Liver (tissue), 3 donors: ENCODE data around the gene PDE4D.

Experiments used
- EGR1 ChIP-seq, 2 donors: IDR thresholded peaks; 2 replicates each; pipeline ENCODE4 v1.6.1; 2016 to 2018; ENCODE audit warnings: antibody characterized with exemption in 2 of 2, low read depth in 2 of 2
- GABPA ChIP-seq, 2 donors: IDR thresholded peaks in 1 of 2; conservative IDR thresholded peaks in 1 of 2; 2 replicates each; pipeline ENCODE4 v1.6.1; 2016; ENCODE audit warnings: antibody characterized with exemption in 2 of 2, mild to moderate bottlenecking in 1 of 2, moderate library complexity in 1 of 2
- JUND ChIP-seq, 2 donors: IDR thresholded peaks; 2 replicates each; pipeline ENCODE4 v1.6.1; 2016; ENCODE audit warnings: antibody characterized with exemption in 2 of 2
- RAD21 ChIP-seq, 2 donors: IDR thresholded peaks; 2 replicates each; pipeline ENCODE4 v1.6.1; 2016; ENCODE audit warnings: antibody characterized with exemption in 2 of 2, mild to moderate bottlenecking in 2 of 2
- TAF1 ChIP-seq: conservative IDR thresholded peaks from 2 replicates; pipeline ENCODE4 v1.6.1; 2016; ENCODE audit warnings: antibody characterized with exemption, mild to moderate bottlenecking
- TF ChIP-seq, protein P1 (sequence below): fragments of 150-350 bp; IDR thresholded peaks from 2 replicates; pipeline ENCODE4 v1.5.1; 2017; ENCODE audit warnings: improper control_type of control experiment, low read depth, low read length; ENCODE audit not compliant: missing input control
- TF ChIP-seq, protein P2 (sequence below): IDR thresholded peaks from 2 replicates; pipeline ENCODE4 v1.6.1; 2016; ENCODE audit warnings: antibody characterized with exemption
- TF ChIP-seq, protein P3 (sequence below): IDR thresholded peaks from 2 replicates; pipeline ENCODE4 v1.6.1; 2016; ENCODE audit warnings: antibody characterized with exemption, mild to moderate bottlenecking
- donor health status: healthy.
- donor health status: healthy.

DNA sequence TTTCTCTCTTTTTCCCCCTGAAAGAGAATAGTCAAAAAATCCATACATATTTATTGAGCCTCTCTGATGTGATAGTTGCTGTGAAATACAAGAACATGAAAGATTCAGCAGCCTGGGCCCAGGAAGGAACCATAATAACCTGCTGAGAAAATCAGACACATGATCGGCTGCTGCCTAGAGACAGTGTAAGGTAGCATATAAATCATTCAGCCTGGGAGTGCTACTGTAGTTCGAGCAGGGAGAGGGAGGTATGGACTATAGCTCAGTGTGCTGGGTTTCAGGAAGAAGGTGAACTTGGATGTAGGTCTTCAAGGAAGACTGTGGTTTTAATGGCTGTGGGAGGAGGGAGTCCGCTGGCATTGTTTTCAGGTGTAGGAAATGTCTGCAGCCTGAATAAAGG is 841.6 kb downstream of the PDE4D start:
- TF ChIP-seq, protein P1, sequence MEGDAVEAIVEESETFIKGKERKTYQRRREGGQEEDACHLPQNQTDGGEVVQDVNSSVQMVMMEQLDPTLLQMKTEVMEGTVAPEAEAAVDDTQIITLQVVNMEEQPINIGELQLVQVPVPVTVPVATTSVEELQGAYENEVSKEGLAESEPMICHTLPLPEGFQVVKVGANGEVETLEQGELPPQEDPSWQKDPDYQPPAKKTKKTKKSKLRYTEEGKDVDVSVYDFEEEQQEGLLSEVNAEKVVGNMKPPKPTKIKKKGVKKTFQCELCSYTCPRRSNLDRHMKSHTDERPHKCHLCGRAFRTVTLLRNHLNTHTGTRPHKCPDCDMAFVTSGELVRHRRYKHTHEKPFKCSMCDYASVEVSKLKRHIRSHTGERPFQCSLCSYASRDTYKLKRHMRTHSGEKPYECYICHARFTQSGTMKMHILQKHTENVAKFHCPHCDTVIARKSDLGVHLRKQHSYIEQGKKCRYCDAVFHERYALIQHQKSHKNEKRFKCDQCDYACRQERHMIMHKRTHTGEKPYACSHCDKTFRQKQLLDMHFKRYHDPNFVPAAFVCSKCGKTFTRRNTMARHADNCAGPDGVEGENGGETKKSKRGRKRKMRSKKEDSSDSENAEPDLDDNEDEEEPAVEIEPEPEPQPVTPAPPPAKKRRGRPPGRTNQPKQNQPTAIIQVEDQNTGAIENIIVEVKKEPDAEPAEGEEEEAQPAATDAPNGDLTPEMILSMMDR = no peak
- TF ChIP-seq, protein P2, sequence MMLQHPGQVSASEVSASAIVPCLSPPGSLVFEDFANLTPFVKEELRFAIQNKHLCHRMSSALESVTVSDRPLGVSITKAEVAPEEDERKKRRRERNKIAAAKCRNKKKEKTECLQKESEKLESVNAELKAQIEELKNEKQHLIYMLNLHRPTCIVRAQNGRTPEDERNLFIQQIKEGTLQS = no peak
- TF ChIP-seq TAF1 (no peak), RAD21 (IDR thresholded peaks at IDR 0.05) (no peak), JUND (IDR thresholded peaks at IDR 0.05) (no peak), EGR1 (IDR thresholded peaks at IDR 0.05; ENCODE audit: low read depth in 2 of 2) (no peak), GABPA (IDR thresholded peaks at IDR 0.05 in 1 of 2, conservative IDR thresholded peaks at IDR 0.05 in 1 of 2) (no peak)
- TF ChIP-seq, protein P3, sequence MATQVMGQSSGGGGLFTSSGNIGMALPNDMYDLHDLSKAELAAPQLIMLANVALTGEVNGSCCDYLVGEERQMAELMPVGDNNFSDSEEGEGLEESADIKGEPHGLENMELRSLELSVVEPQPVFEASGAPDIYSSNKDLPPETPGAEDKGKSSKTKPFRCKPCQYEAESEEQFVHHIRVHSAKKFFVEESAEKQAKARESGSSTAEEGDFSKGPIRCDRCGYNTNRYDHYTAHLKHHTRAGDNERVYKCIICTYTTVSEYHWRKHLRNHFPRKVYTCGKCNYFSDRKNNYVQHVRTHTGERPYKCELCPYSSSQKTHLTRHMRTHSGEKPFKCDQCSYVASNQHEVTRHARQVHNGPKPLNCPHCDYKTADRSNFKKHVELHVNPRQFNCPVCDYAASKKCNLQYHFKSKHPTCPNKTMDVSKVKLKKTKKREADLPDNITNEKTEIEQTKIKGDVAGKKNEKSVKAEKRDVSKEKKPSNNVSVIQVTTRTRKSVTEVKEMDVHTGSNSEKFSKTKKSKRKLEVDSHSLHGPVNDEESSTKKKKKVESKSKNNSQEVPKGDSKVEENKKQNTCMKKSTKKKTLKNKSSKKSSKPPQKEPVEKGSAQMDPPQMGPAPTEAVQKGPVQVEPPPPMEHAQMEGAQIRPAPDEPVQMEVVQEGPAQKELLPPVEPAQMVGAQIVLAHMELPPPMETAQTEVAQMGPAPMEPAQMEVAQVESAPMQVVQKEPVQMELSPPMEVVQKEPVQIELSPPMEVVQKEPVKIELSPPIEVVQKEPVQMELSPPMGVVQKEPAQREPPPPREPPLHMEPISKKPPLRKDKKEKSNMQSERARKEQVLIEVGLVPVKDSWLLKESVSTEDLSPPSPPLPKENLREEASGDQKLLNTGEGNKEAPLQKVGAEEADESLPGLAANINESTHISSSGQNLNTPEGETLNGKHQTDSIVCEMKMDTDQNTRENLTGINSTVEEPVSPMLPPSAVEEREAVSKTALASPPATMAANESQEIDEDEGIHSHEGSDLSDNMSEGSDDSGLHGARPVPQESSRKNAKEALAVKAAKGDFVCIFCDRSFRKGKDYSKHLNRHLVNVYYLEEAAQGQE = no peak
